AG09319 (cell line): ENCODE data around the gene MCL1.
"Not testable (repeated sequence)": the region's sequence is repeated elsewhere in the genome, so short reads cannot be mapped to it uniquely, and the experiment has no call there.

Experiments
- DNase-seq: peaks from one replicate; pipeline ENCODE4 v3.0.0-alpha.2; 2010; ENCODE audit warnings: low read depth; ENCODE audit errors: extremely low read depth
- TF ChIP-seq, protein P1 (sequence below): IDR thresholded peaks from 2 replicates; pipeline ENCODE4 v1.5.1; 2011; ENCODE audit warnings: low read depth, mild to moderate bottlenecking, inconsistent platforms, low read length, moderate library complexity

Gene MCL1

DNA sequence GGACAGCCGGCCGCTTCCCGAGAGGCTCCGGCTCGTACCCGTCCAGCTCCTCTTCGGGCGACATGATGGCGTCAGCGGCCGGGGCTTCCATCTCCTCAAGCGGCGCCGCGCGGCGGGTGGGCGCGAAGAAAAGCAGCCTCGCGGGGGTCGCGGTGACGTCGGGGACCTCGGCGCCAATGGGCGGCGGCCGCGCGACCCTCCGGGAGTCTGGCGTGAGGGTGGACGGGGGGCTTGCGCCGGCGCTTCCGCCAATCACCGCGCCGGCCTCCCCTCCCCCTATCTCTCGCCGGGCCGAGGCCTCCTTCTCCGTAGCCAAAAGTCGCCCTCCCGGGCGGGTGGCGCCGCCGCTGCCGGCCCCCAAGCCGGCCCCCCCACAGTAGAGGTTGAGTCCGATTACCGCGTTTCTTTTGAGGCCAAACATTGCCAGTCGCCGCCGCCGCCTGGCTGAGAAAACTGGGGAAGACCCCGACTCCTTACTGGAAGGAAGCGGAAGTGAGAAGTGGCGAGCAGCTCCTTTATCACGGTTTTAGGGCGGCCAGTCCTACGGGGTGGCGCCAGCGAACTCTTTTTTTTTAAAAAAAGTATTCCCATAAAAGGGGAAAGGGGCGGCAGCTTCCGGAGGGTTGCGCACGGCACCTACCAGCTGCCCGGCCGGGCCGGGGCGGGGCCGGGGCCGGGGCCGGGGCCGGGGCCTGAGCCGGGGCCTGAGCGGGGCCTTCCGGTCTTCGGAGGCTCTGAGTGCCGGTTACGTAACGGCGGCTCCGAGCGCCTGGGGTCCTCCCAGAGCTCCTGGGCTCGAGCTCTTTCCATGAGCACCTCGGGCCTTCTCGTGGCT is at the start of gene MCL1:
TSS of gene MCL1 (minus strand) at position 501 of the 835 bp plus-strand sequence. CDS start at position 421, 80 bp downstream.
- TF ChIP-seq, protein P1, sequence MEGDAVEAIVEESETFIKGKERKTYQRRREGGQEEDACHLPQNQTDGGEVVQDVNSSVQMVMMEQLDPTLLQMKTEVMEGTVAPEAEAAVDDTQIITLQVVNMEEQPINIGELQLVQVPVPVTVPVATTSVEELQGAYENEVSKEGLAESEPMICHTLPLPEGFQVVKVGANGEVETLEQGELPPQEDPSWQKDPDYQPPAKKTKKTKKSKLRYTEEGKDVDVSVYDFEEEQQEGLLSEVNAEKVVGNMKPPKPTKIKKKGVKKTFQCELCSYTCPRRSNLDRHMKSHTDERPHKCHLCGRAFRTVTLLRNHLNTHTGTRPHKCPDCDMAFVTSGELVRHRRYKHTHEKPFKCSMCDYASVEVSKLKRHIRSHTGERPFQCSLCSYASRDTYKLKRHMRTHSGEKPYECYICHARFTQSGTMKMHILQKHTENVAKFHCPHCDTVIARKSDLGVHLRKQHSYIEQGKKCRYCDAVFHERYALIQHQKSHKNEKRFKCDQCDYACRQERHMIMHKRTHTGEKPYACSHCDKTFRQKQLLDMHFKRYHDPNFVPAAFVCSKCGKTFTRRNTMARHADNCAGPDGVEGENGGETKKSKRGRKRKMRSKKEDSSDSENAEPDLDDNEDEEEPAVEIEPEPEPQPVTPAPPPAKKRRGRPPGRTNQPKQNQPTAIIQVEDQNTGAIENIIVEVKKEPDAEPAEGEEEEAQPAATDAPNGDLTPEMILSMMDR = no peak; the same call in 1 of the 2 replicates
- peak; percentile 94 for DNase-seq

DNA sequence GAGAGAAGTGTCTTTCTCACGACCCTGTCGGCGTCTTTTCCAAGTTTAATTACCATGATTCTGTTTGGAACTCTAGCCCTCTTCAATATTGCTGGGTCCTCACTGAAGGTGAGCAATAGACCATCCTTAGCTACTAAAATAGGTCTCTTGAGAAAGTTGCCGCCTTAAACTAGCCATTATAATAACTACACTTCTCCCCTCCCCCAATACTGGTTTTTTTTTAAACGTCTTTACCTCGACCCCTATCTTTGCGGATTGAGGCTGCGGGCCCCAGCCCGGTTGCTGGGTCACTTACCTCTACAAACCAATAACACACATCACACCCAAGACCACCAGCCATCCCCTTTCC is 49.3 kb upstream of the MCL1 start:
- TF ChIP-seq, protein P1 = no peak
- DNase-seq = no peak

DNA sequence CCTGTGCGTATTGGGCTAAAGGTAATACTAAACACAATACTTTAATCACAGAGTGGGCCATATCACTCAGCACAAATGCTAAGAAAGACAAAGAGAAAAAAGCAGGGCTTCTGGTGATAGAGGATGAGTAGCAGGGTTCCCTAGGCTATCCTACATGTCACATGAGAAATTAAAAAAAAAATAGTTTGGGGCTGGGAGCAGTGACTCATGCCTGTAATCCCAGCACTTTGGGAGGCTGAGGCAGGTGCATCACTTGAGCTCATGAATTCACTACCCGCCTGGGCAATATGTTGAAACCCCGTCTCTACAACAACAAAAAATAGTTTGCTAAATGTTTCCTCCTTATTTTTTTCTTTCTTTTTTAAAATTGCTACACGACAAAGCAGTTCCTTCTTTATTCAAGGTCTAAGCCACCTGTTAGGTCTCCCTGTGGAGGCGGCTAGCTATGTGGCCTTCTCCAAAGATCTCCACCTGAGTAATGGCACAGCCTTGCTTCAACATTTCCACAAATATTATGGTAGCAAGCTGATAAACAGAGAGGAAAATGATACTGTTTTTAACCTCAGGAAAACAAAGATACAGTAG is 48.5 kb upstream of the MCL1 start:
- TF ChIP-seq, protein P1 = no peak
- DNase-seq = no peak

DNA sequence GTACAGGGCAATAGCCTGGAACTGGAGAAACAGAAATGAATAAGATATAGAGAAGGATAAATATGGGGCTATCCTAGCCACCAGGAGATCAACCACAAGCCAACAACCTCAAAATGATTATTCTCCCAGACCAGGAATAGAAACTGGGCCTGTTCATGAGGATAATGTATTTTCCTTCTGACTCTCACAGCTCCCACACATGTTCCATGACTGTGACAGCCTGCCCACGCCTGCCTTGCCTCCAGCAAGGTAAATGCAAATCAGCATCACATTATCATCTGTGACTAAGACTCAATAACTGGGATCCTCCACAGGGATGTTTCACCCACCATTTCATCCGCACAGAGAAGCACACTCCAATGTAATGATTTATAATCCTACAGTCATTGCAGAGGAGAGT is 46.7 kb upstream of the MCL1 start:
- TF ChIP-seq, protein P1 = no peak
- DNase-seq = no peak

DNA sequence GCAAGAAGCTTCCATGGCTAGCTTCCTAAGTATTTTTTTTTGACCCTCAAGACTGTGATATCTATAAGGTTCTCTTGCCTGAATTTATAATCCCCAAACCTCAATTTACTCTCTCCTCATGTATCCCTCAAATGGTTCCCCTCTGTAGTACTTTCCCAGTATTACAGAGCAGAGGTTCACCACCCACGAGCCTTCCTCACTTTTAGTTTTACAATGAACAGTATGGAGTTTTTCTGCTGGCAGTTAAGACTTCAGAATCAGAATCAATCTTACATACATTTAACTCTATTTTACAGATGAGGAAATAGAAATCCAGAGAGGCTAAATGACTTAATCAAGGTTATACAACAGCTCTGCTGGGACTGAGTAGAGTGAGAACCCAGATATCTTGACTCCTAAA is 45.1 kb upstream of the MCL1 start:
- not testable (repeated sequence) for DNase-seq

DNA sequence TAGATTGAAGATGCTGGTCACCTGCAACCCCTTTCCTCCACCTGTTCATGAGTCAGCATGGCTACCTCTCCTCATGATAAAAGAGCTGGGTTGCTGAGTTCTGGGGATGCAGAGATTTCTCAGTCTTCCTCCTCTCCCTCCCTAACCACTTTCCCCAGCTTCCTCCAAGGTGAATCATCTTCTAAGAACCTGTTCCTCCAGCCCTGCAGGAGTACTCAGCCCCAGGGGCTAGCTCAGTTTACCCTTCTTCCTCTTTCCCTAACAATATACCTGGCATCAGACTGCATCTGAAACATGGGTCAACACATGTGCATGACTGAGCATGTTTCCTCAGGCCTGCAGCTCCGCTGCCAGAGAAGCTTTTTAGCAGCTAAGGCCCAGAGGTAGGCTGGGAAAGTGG is 44.7 kb upstream of the MCL1 start:
- DNase-seq = not testable (repeated sequence)

DNA sequence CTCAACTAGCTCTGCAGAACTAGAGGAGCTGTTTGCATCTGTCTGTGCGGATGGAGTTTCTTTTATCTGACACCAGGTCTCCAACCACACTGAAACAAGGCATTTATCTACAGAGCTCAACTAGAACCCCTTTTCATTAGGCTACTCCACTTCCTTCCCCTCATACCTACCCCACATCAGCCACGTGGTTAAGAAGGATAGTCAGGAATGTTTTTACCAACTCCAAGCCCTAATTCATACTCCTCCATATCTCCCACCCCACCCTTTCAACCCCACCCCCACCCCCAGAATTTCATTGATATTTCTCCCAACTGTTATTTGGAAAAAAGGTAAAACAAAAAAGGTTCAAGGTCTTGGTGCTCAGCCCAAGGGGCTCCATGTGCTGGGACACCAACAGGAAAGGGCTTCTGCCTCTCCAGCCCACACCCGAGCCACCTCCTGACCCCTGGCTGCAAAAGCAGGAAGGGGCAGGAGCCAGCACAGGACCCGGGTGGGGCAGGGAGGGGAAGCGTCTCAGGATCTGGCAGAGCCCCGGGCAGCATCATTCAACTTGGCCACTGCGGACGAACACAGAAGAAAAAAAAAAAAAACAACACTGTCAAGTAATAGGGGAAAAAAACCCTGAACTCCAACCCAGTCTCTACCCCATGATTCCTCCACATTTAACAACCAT is 43.0 kb upstream of the MCL1 start:
- TF ChIP-seq, protein P1 = 0 out of 2 replicates have a peak, but pooled peaks have one; percentile 0
- DNase-seq = no peak
